Measurements from ENCODE around the gene TTYH1. TPM values are rescaled to one million over a fixed set of nuclear protein-coding genes. Genes with fewer than 3 reads are reported as not detected.

The TTYH1 gene
- polyA plus RNA-seq, 1 of the 3 experiments (the other 2 are of a cell fraction), result 0.05 TPM

DNA sequence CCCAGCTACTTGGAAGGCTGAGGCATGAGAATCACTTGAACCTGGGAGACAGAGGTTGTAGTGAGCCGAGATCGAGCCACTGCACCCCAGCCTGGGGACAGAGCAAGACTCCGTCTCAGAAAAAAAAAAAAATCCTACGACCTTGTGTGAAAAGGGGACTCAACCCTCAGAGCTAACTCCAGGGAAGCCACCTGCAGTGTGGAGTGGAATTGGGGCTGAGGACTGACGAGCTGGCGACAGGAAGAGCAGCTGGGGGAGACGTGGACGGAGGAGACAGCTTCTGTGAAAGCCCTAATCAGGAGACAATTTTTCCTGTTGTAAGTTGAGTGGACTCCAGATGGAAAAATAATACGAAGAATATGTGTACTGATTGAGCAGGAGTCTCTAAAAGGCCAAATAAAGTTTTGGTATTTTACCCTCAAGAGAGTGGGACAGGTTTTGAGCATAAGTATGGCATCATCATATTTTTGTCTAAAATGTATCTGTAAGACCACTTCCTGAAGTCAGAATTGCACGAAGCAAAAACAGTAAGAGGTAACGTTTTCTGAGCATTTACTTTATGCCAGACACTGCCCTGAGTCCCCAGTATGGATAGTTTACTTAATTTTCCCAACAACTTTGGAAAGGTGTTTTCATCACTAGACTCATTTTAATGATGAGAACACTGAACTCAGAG lies 38.5 kb upstream of the TTYH1 start:
- Histone ChIP-seq H3K27ac (ENCODE audit: low read depth in 2 of 2, low read length in 1 of 2) (no peak overlapping the region), H3K27me3 (ENCODE audit: insufficient read depth) (peaks cover 44% of the 10 kb centered on the region; the same call in 1 of the 2 replicates), H3K36me3 (replicated peaks in 1 of 2; ENCODE audit: control insufficient read depth in 1 of 2, insufficient read depth in 2 of 2, low read length in 1 of 2) (no peaks in the 10 kb centered on the region), H4K20me1 (ENCODE audit: insufficient read depth) (no peaks in the 10 kb centered on the region), H3K79me2 (ENCODE audit: insufficient read depth) (no peaks in the 10 kb centered on the region), H3K4me3 (ENCODE audit: low read depth in 2 of 2, low read length in 1 of 2) (no peak overlapping the region), H3K4me2 (no peak overlapping the region), H3K9me2 (no peaks in the 10 kb centered on the region), H3F3A (replicated peaks; ENCODE audit: insufficient read depth) (no peaks in the 10 kb centered on the region), H3K9me3 (no peaks in the 10 kb centered on the region), H3K4me1 (ENCODE audit: control insufficient read depth in 1 of 2, insufficient read depth in 2 of 2, low read depth in 1 of 2, low read length in 1 of 2) (no peaks in the 10 kb centered on the region), H2AFZ (ENCODE audit: low read depth) (no peak overlapping the region), H3K9ac (no peak overlapping the region)
- POLR2A ChIA-PET, result no interaction called here
- 3% methylated on average over 11 of the region's 11 CpGs for WGBS (ENCODE audit: low lambda C conversion rate)
- CTCF ChIA-PET, result no interaction called here
- no peak for DNase-seq
- TF ChIP-seq EP300 (IDR thresholded peaks at IDR 0.05; ENCODE audit: borderline replicate concordance in 1 of 2, low read depth in 1 of 2, low read length in 1 of 2) (no peak), SMC3 (IDR thresholded peaks at IDR 0.05; ENCODE audit: low read depth, low read length) (no peak), JUND (IDR thresholded peaks at IDR 0.05) (no peak), MEF2A (IDR thresholded peaks at IDR 0.05; ENCODE audit: borderline replicate concordance, low read depth) (no peak)
- TF ChIP-seq, protein P1, sequence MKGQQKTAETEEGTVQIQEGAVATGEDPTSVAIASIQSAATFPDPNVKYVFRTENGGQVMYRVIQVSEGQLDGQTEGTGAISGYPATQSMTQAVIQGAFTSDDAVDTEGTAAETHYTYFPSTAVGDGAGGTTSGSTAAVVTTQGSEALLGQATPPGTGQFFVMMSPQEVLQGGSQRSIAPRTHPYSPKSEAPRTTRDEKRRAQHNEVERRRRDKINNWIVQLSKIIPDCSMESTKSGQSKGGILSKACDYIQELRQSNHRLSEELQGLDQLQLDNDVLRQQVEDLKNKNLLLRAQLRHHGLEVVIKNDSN (IDR thresholded peaks at IDR 0.05; ENCODE audit: borderline replicate concordance, low read depth), result no peak

DNA sequence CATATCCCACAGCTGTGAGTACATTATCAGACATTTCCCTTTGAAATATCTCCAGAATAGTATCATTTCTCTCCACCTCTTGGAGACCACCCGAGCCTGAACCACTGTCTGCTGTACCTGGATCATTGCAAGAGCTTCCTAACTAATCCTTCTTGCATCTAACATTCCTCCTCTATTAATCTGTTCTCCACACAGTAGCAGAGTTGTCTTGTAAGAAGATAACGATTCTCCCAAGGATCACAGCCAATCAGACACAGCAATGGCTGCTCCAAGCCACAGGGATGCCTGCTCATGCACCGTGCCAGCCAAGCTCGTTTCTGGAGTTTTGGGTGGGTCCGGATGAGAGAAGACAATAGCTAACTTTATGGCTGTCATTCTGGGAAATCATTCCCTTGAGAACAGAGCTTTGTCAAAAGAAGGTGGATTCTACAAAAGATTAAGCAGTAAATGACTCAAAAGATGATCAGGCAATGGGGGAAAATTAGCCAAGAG lies 36.0 kb upstream of the TTYH1 start:
- no peak overlapping the region for H3K4me3 ChIP-seq (ENCODE audit: low read depth in 2 of 2, low read length in 1 of 2)
- CTCF ChIA-PET, result interaction anchor here (1.1 to 2.2 kb wide), 2 partner anchors 10 to 12 kb away, joined by 3 to 20 read pairs; no protein-coding TSS in a partner anchor

DNA sequence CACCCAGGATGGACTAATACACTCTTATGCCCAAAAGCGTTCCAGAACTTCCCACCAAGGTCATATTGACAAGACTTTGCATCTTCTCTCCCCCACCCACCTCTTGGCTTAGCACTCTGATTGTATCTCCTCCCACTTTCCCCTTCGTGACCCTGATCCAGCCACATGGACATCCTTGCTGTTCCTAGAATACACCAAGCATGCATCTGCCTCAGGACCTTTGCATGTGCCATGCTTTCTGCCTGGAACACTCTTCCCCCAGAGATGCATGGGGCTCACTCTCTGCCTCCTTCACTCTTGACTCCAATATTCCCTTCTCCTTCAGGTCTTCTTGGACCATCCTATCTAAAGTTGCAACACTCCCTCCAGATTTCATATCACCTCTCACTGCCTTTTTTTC lies 34.4 kb upstream of the TTYH1 start:
- Histone ChIP-seq H3K79me2 (ENCODE audit: insufficient read depth) (no peaks in the 10 kb centered on the region), H3K36me3 (replicated peaks in 1 of 2; ENCODE audit: control insufficient read depth in 1 of 2, insufficient read depth in 2 of 2, low read length in 1 of 2) (no peaks in the 10 kb centered on the region), H3K27ac (ENCODE audit: low read depth in 2 of 2, low read length in 1 of 2) (no peak overlapping the region), H2AFZ (ENCODE audit: low read depth) (no peak overlapping the region), H3F3A (replicated peaks; ENCODE audit: insufficient read depth) (no peaks in the 10 kb centered on the region), H3K4me3 (ENCODE audit: low read depth in 2 of 2, low read length in 1 of 2) (no peak overlapping the region), H3K27me3 (ENCODE audit: insufficient read depth) (peaks cover 49% of the 10 kb centered on the region; the same call in 1 of the 2 replicates), H3K9me2 (no peaks in the 10 kb centered on the region), H3K9me3 (no peaks in the 10 kb centered on the region), H4K20me1 (ENCODE audit: insufficient read depth) (no peaks in the 10 kb centered on the region), H3K4me2 (no peak overlapping the region), H3K4me1 (ENCODE audit: control insufficient read depth in 1 of 2, insufficient read depth in 2 of 2, low read depth in 1 of 2, low read length in 1 of 2) (no peaks in the 10 kb centered on the region), H3K9ac (no peak overlapping the region)
- POLR2A ChIA-PET, result no interaction called here
- CTCF ChIA-PET, result interaction anchor here (2.5 kb wide), 1 partner anchor 10 kb away, joined by 18 read pairs; no protein-coding TSS in a partner anchor
- 3% methylated on average over 2 of the region's 2 CpGs for WGBS (ENCODE audit: low lambda C conversion rate)
- no peak for DNase-seq
- TF ChIP-seq GABPA (IDR thresholded peaks at IDR 0.05; ENCODE audit: low read depth) (no peak), FOSL2 (IDR thresholded peaks at IDR 0.05; ENCODE audit: borderline replicate concordance, low read depth) (no peak), MAX (IDR thresholded peaks at IDR 0.05; ENCODE audit: low read depth) (no peak), POLR2AphosphoS5 (IDR thresholded peaks at IDR 0.05; ENCODE audit: low read depth, low read length) (no peak), GATA2 (CRISPR knock-in tag; IDR thresholded peaks at IDR 0.05) (no peak), FOXJ3 (CRISPR knock-in tag; IDR thresholded peaks at IDR 0.05) (no peak), CTCF (IDR thresholded peaks at IDR 0.05) (no peak), RCOR1 (IDR thresholded peaks at IDR 0.05; ENCODE audit: low read length) (no peak), FOXM1 (IDR thresholded peaks at IDR 0.05; ENCODE audit: low read depth) (no peak)
- TF ChIP-seq, protein P1 (IDR thresholded peaks at IDR 0.05; ENCODE audit: borderline replicate concordance, low read depth), result no peak

More for the DNA sequence above, 36.0 kb upstream of the TTYH1 start:
- Histone ChIP-seq H3K27me3 (ENCODE audit: insufficient read depth) (peaks cover 45% of the 10 kb centered on the region; the same call in 1 of the 2 replicates), H3K9ac (no peak overlapping the region), H3F3A (replicated peaks; ENCODE audit: insufficient read depth) (no peaks in the 10 kb centered on the region), H3K27ac (ENCODE audit: low read depth in 2 of 2, low read length in 1 of 2) (no peak overlapping the region), H3K4me1 (ENCODE audit: control insufficient read depth in 1 of 2, insufficient read depth in 2 of 2, low read depth in 1 of 2, low read length in 1 of 2) (no peaks in the 10 kb centered on the region), H3K4me2 (no peak overlapping the region), H3K9me2 (no peaks in the 10 kb centered on the region), H2AFZ (ENCODE audit: low read depth) (no peak overlapping the region), H4K20me1 (ENCODE audit: insufficient read depth) (no peaks in the 10 kb centered on the region), H3K79me2 (ENCODE audit: insufficient read depth) (no peaks in the 10 kb centered on the region), H3K36me3 (replicated peaks in 1 of 2; ENCODE audit: control insufficient read depth in 1 of 2, insufficient read depth in 2 of 2, low read length in 1 of 2) (no peaks in the 10 kb centered on the region), H3K9me3 (no peaks in the 10 kb centered on the region)
- POLR2A ChIA-PET, result no interaction called here
- DNase-seq, result no peak
- TF ChIP-seq MXI1 (IDR thresholded peaks at IDR 0.05; ENCODE audit: low read depth, low read length) (no peak), USF2 (IDR thresholded peaks at IDR 0.05; ENCODE audit: borderline replicate concordance, low read depth, low read length) (no peak), RCOR1 (IDR thresholded peaks at IDR 0.05; ENCODE audit: low read length) (no peak), TCF12 (IDR thresholded peaks at IDR 0.05) (no peak)
- WGBS (ENCODE audit: low lambda C conversion rate), result 1% methylated on average over 5 of the region's 5 CpGs

Measured in SK-N-SH (cell line).